H1 (cell line): ENCODE results near the gene HPGDS.

Source experiments
- ATF3 ChIP-seq: IDR thresholded peaks from 2 replicates; pipeline ENCODE4 v1.6.1; 2011; ENCODE audit warnings: low read depth, mild to moderate bottlenecking, low read length; ENCODE audit not compliant: insufficient read depth
- CBX5 ChIP-seq: fragments of 300-800, 300-1000 bp; sonication (generic); IDR thresholded peaks from 2 replicates; pipeline ENCODE4 v1.7.1; 2016; ENCODE audit warnings: antibody characterized with exemption, low read length, low read depth
- CEBPB ChIP-seq: IDR thresholded peaks from 2 replicates; pipeline ENCODE4 v1.6.1; 2012; ENCODE audit warnings: low read depth, low read length
- CREB1 ChIP-seq: IDR thresholded peaks from 2 replicates; pipeline ENCODE4 v1.6.1; 2012; ENCODE audit warnings: inconsistent platforms
- CTCF ChIP-seq, 3 experiments: IDR thresholded peaks; 1 replicate in 2 of 3; 2 replicates in 1 of 3; pipeline versions ENCODE4 v1.5.1 to v1.6.1; 2011; ENCODE audit warnings: low read length in 3 of 3, mild to moderate bottlenecking in 3 of 3, inconsistent platforms in 2 of 3, low read depth in 1 of 3, moderate library complexity in 1 of 3; ENCODE audit not compliant: insufficient read depth in 1 of 3; ENCODE audit errors: control extremely low read depth in 1 of 3
- E2F6 ChIP-seq: IDR thresholded peaks from 2 replicates; pipeline ENCODE4 v1.6.1; 2012; ENCODE audit warnings: inconsistent platforms
- EZH2 ChIP-seq: fragments of 200-600 bp; sonication (generic); IDR thresholded peaks from 2 replicates; pipeline ENCODE4 v1.7.1; 2012; ENCODE audit warnings: low read depth, mild to moderate bottlenecking, moderate library complexity, low read length, inconsistent platforms; ENCODE audit not compliant: severe bottlenecking
- HDAC2 ChIP-seq, 2 experiments: fragments of 300-600 bp in 1 of 2; sonication (generic) in 1 of 2; IDR thresholded peaks; 2 replicates each; pipeline ENCODE4 v1.6.1; 2011 to 2012; ENCODE audit warnings: low read depth in 2 of 2, low read length in 2 of 2, mild to moderate bottlenecking in 2 of 2, moderate library complexity in 2 of 2, borderline replicate concordance in 1 of 2, inconsistent platforms in 1 of 2
- KDM5A ChIP-seq: fragments of 200-600 bp; IDR thresholded peaks from 2 replicates; pipeline ENCODE4 v1.7.1; 2012; ENCODE audit warnings: mild to moderate bottlenecking, low read length, inconsistent platforms, mixed read lengths
- SP1 ChIP-seq: IDR thresholded peaks from 2 replicates; pipeline ENCODE4 v1.6.1; 2011; ENCODE audit warnings: low read depth, low read length
- TAF1 ChIP-seq: IDR thresholded peaks from 2 replicates; pipeline ENCODE4 v1.6.1; 2011; ENCODE audit warnings: mild to moderate bottlenecking, low read depth, low read length
- TEAD4 ChIP-seq: IDR thresholded peaks from 2 replicates; pipeline ENCODE4 v1.6.1; 2012; ENCODE audit warnings: low read depth, low read length, inconsistent platforms, mixed read lengths

- no peak for TF ChIP-seq CTCF (IDR thresholded peaks at IDR 0.05; ENCODE audit: control extremely low read depth in 1 of 3, insufficient read depth in 1 of 3, low read depth in 1 of 3, low read length in 3 of 3)
- TF ChIP-seq CEBPB, result no peak
- TF ChIP-seq CREB1, result no peak
- no peak for TF ChIP-seq SP1
- TF ChIP-seq CBX5, result no peak
- TF ChIP-seq EZH2, result no peak
- no peak for TF ChIP-seq KDM5A
- TF ChIP-seq ATF3, result no peak
- no peak for TF ChIP-seq TEAD4
- TF ChIP-seq TAF1, result no peak
- no peak for TF ChIP-seq HDAC2 (IDR thresholded peaks at IDR 0.05; ENCODE audit: borderline replicate concordance in 1 of 2, low read depth in 2 of 2, low read length in 2 of 2)
- no peak for TF ChIP-seq E2F6
Measured at GRCh38 chr4:94253036-94253435, 89.6 kb downstream of the HPGDS start.
